Transverse colon (tissue), 4 donors: Measurements from ENCODE around the gene PYHIN1. TPM values are rescaled to one million over a fixed set of nuclear protein-coding genes. Genes with fewer than 3 reads are reported as not detected.

Experiments
- DNase-seq: peaks from one replicate; pipeline ENCODE4 v3.0.0-alpha.2; 2019
- H3K27ac ChIP-seq, 4 donors: fragments of 200-600 bp; sonication (generic); 2 replicates each; pipeline ENCODE4 v1.5.1; 2016 to 2018; ENCODE audit warnings: inconsistent platforms in 4 of 4
- H3K27me3 ChIP-seq: fragments of 200-600 bp; sonication (generic); 2 replicates; pipeline ENCODE4 v1.5.1; 2017; ENCODE audit warnings: inconsistent platforms
- H3K36me3 ChIP-seq, 4 donors: fragments of 200-600 bp; sonication (generic); 2 replicates each; pipeline ENCODE4 v1.5.1; 2017 to 2019; ENCODE audit warnings: inconsistent platforms in 4 of 4
- H3K4me1 ChIP-seq, 4 donors: fragments of 200-600 bp; sonication (generic); 2 replicates each; pipeline ENCODE4 v1.5.1; 2017 to 2020; ENCODE audit warnings: inconsistent platforms in 4 of 4
- H3K4me3 ChIP-seq, 4 donors: fragments of 200-600 bp; sonication (generic); 1 replicate in 1 of 4; 2 replicates in 3 of 4; pipeline versions ENCODE4 v1.5.1 to v1.6.1; 2017 to 2019; ENCODE audit warnings: inconsistent platforms in 4 of 4
- H3K9me3 ChIP-seq, 2 donors: fragments of 200-600 bp; sonication (generic); 2 replicates each; pipeline ENCODE4 v1.5.1; 2017 to 2019; ENCODE audit warnings: inconsistent platforms in 2 of 2
- CTCF ChIP-seq, 5 experiments: fragments of 200-600 bp in 3 of 5; fragments of 450-650 bp in 2 of 5; sonication (generic) in 3 of 5; IDR thresholded peaks; 1 replicate in 2 of 5; 2 replicates in 3 of 5; pipeline ENCODE4 v1.5.1; 2016 to 2017; ENCODE audit warnings: antibody characterized with exemption in 5 of 5, inconsistent platforms in 3 of 5, mild to moderate bottlenecking in 2 of 5, moderate library complexity in 1 of 5
- EP300 ChIP-seq: sonication (generic); formaldehyde crosslinking; IDR thresholded peaks from one replicate; pipeline ENCODE4 v1.6.1; 2017; ENCODE audit warnings: antibody characterized with exemption, low read depth
- POLR2A ChIP-seq: fragments of 450-650 bp; IDR thresholded peaks from one replicate; pipeline ENCODE4 v1.6.1; 2016; ENCODE audit warnings: antibody characterized with exemption, mild to moderate bottlenecking, moderate library complexity
- POLR2AphosphoS5 ChIP-seq, 3 donors: sonication (generic); formaldehyde crosslinking; IDR thresholded peaks; one replicate each; pipeline ENCODE4 v1.6.1; 2016; ENCODE audit warnings: antibody characterized with exemption in 3 of 3
- WGBS, 2 donors: methylation state at CpG; one replicate each; pipeline ENCODE4 v1.1.5; 2018; ENCODE audit warnings: low coverage in 1 of 2; 5-methylcytosine and 5-hydroxymethylcytosine counted together
- in situ Hi-C, 4 donors: fragments of 200-750 bp; cut with MboI; loops; one replicate each; pipeline versions ENCODE4 v1.15.0 to v1.15.1; 2017; ENCODE audit warnings: low sequenced_read_pairs in 3 of 4, low pct_ligation_motif_present in 1 of 4, low pct_unique_long_range_greater_than_20kb in 1 of 4
- intact Hi-C: fragments of 100-400 bp; cut with DNase I; formaldehyde crosslinking; loops from one replicate; pipeline ENCODE4 v1.15.1; 2023; ENCODE audit warnings: low total_unique reads
- total RNA-seq, 4 donors: library from RNA; depleted of rRNA; stranded (reverse); fragments of >200 nt; gene quantifications; one replicate each; pipeline ENCODE4 v1.1.0, GENCODE V29; 2016

The PYHIN1 gene
- total RNA-seq, 4 donors from 2014 or later, result 0.68 to 4.4 (median 1.5) TPM; not detected in 1

- DNase-seq, result no peak
- Histone ChIP-seq H3K9me3 (no peaks in the 10 kb centered on the region), H3K27ac (no peak overlapping the region), H3K36me3 (no peaks in the 10 kb centered on the region), H3K4me1 (no peaks in the 10 kb centered on the region), H3K27me3 (no peaks in the 10 kb centered on the region), H3K4me3 (no peak overlapping the region)
- WGBS, 2 donors, result 67 to 74% methylated on average over 1 of the region's 1 CpG
- TF ChIP-seq CTCF (IDR thresholded peaks at IDR 0.05), result no peak
- TF ChIP-seq POLR2AphosphoS5 (IDR thresholded peaks at IDR 0.05), result no peak
- TF ChIP-seq EP300, result no peak
- no peak for TF ChIP-seq POLR2A
- in situ Hi-C loops, result no loop called here
- intact Hi-C loops, result no loop called here
Observed at GRCh38 chr1:158941317-158941716, 10.0 kb downstream of the PYHIN1 start.

GRCh38 chr1:158942490-158942889 lies 11.1 kb downstream of the PYHIN1 start:
- no peaks in the 10 kb centered on the region for H3K9me3 ChIP-seq
- no peak overlapping the region for H3K4me3 ChIP-seq
- no peaks in the 10 kb centered on the region for H3K4me1 ChIP-seq
- no peak overlapping the region for H3K27ac ChIP-seq
- DNase-seq, result no peak
- 71 to 85% methylated on average over 2 of the region's 2 CpGs for WGBS, 2 donors
- in situ Hi-C loops (no loop called here), intact Hi-C loops (no loop called here)
- TF ChIP-seq EP300 (no peak), POLR2AphosphoS5 (IDR thresholded peaks at IDR 0.05) (no peak), CTCF (IDR thresholded peaks at IDR 0.05) (no peak), POLR2A (no peak)
- no peaks in the 10 kb centered on the region for H3K36me3 ChIP-seq
- H3K27me3 ChIP-seq, result no peaks in the 10 kb centered on the region

- Histone ChIP-seq H3K9me3 (no peaks in the 10 kb centered on the region), H3K4me1 (no peaks in the 10 kb centered on the region), H3K27me3 (no peaks in the 10 kb centered on the region), H3K36me3 (no peaks in the 10 kb centered on the region), H3K4me3 (no peak overlapping the region), H3K27ac (no peak overlapping the region)
- intact Hi-C loops (no loop called here), in situ Hi-C loops (no loop called here)
- no peak for TF ChIP-seq CTCF (IDR thresholded peaks at IDR 0.05)
- TF ChIP-seq EP300, result no peak
- no peak for TF ChIP-seq POLR2A
- TF ChIP-seq POLR2AphosphoS5 (IDR thresholded peaks at IDR 0.05), result no peak
- 61 to 64% methylated on average over 1 of the region's 1 CpG for WGBS, 2 donors
- DNase-seq, result no peak
Observed at GRCh38 chr1:158943059-158943458, 11.7 kb downstream of the PYHIN1 start.

- Histone ChIP-seq H3K27me3 (no peaks in the 10 kb centered on the region), H3K4me1 (no peaks in the 10 kb centered on the region), H3K4me3 (no peak overlapping the region), H3K9me3 (no peaks in the 10 kb centered on the region), H3K27ac (no peak overlapping the region), H3K36me3 (no peaks in the 10 kb centered on the region)
- 60 to 76% methylated on average over 2 of the region's 2 CpGs for WGBS, 2 donors
- TF ChIP-seq EP300, result no peak
- no peak for TF ChIP-seq POLR2A
- no peak for TF ChIP-seq POLR2AphosphoS5 (IDR thresholded peaks at IDR 0.05)
- no peak for TF ChIP-seq CTCF (IDR thresholded peaks at IDR 0.05)
- in situ Hi-C loops (no loop called here), intact Hi-C loops (no loop called here)
- DNase-seq, result no peak
Observed at GRCh38 chr1:158945061-158945460, 13.7 kb downstream of the PYHIN1 start.
